HepG2 (cell line): ENCODE measurements around the gene CHD9. TPM values are rescaled to one million over a fixed set of nuclear protein-coding genes. Genes with fewer than 3 reads are reported as not detected.

Source experiments
- ATF7 ChIP-seq, 2 experiments: fragments of 450-650 bp in 1 of 2; sonication (generic) in 1 of 2; formaldehyde crosslinking in 1 of 2; IDR thresholded peaks; 2 replicates each; pipeline versions ENCODE4 v1.4.0 to v1.6.1; 2016 to 2020; ENCODE audit warnings: antibody characterized with exemption in 1 of 2, mild to moderate bottlenecking in 1 of 2, missing genetic modification reagents in 1 of 2
- DPF2 ChIP-seq: sonication (generic); formaldehyde crosslinking; IDR thresholded peaks from 2 replicates; pipeline ENCODE4 v1.4.0; 2020; ENCODE audit warnings: mild to moderate bottlenecking, low read depth, missing genetic modification reagents, borderline replicate concordance
- FOXK1 ChIP-seq: sonication (generic); formaldehyde crosslinking; IDR thresholded peaks from 2 replicates; pipeline ENCODE4 v1.4.0; 2020; ENCODE audit warnings: low read depth, missing genetic modification reagents, borderline replicate concordance
- HMGA1 ChIP-seq: sonication (generic); formaldehyde crosslinking; conservative IDR thresholded peaks from 2 replicates; pipeline ENCODE4 v1.4.0; 2020; ENCODE audit warnings: missing genetic modification reagents
- HNRNPLL ChIP-seq: fragments of 200-400 bp; formaldehyde crosslinking; IDR thresholded peaks from 2 replicates; pipeline ENCODE4 v1.6.1; 2017; ENCODE audit warnings: mild to moderate bottlenecking, low read depth, low read length; ENCODE audit not compliant: poor library complexity, severe bottlenecking
- NFKB2 ChIP-seq: sonication (generic); formaldehyde crosslinking; IDR thresholded peaks from 2 replicates; pipeline ENCODE4 v1.4.0; 2020; ENCODE audit warnings: missing genetic modification reagents, borderline replicate concordance
- TARDBP ChIP-seq: sonication (generic); formaldehyde crosslinking; IDR thresholded peaks from 2 replicates; pipeline ENCODE4 v1.8.0; 2022; ENCODE audit warnings: mild to moderate bottlenecking, missing genetic modification reagents
- THAP11 ChIP-seq: IDR thresholded peaks from 2 replicates; pipeline ENCODE4 v1.6.1; 2016; ENCODE audit warnings: missing biosample characterization, missing genetic modification reagents
- ZFP82 ChIP-seq: sonication (generic); formaldehyde crosslinking; IDR thresholded peaks from 2 replicates; pipeline ENCODE4 v1.5.1; 2020; ENCODE audit warnings: mild to moderate bottlenecking, missing genetic modification reagents, borderline replicate concordance
- ZMYM2 ChIP-seq: sonication (generic); formaldehyde crosslinking; IDR thresholded peaks from 2 replicates; pipeline ENCODE4 v1.8.0; 2022; ENCODE audit warnings: mild to moderate bottlenecking, missing genetic modification reagents
- ZNF496 ChIP-seq: sonication (generic); formaldehyde crosslinking; IDR thresholded peaks from 2 replicates; pipeline ENCODE4 v1.8.1; 2023; ENCODE audit warnings: mild to moderate bottlenecking, moderate library complexity, missing genetic modification reagents; ENCODE audit not compliant: insufficient replicate concordance
- ZNF644 ChIP-seq: IDR thresholded peaks from 2 replicates; pipeline ENCODE4 v1.6.1; 2016; ENCODE audit warnings: low read depth
- polyA plus RNA-seq, 8 experiments: library from polyadenylated mRNA; depleted of rRNA in 3 of 8; stranded (reverse) in 7 of 8; unstranded in 1 of 8; fragments of >200 nt; fragmentation: Illumina TruSeq in 4 of 8; extraction: Trizol in 4 of 8; gene quantifications; 2 replicates each; pipeline versions ENCODE4 v1.2.1 to v1.2.3, GENCODE V29; 2011 to 2016; ENCODE audit warnings: low read depth in 4 of 8, missing spikeins in 1 of 8, mixed read lengths in 1 of 8; ENCODE audit not compliant: insufficient read depth in 1 of 8
- total RNA-seq, 5 experiments: library from RNA; depleted of rRNA; stranded (reverse); fragments of >200 nt; fragmentation: Illumina TruSeq; extraction: Trizol; gene quantifications; 2 replicates each; pipeline ENCODE4 v1.2.3, GENCODE V29; 2016; ENCODE audit warnings: low read depth in 1 of 5
- TF ChIP-seq, protein P1 (sequence below): sonication (generic); formaldehyde crosslinking; IDR thresholded peaks from 2 replicates; pipeline ENCODE4 v1.4.0; 2020; ENCODE audit warnings: mild to moderate bottlenecking, low read depth, missing genetic modification reagents
- TF ChIP-seq, protein P2 (sequence below): IDR thresholded peaks from 2 replicates; pipeline ENCODE4 v1.6.1; 2016; ENCODE audit warnings: low read depth, borderline replicate concordance
- TF ChIP-seq, protein P3 (sequence below): sonication (generic); formaldehyde crosslinking; conservative IDR thresholded peaks from 2 replicates; pipeline ENCODE4 v1.4.0; 2020; ENCODE audit warnings: mild to moderate bottlenecking, missing genetic modification reagents, moderate library complexity
- TF ChIP-seq, protein P4 (sequence below): sonication (generic); formaldehyde crosslinking; IDR thresholded peaks from 2 replicates; pipeline ENCODE4 v1.8.1; 2023; ENCODE audit warnings: mild to moderate bottlenecking, missing genetic modification reagents, borderline replicate concordance
- TF ChIP-seq, protein P5 (sequence below): sonication (generic); formaldehyde crosslinking; IDR thresholded peaks from 2 replicates; pipeline ENCODE4 v1.5.0; 2020; ENCODE audit warnings: missing genetic modification reagents
- TF ChIP-seq, protein P6 (sequence below): sonication (generic); formaldehyde crosslinking; IDR thresholded peaks from 2 replicates; pipeline ENCODE4 v1.5.1; 2020; ENCODE audit warnings: missing genetic modification reagents, mild to moderate bottlenecking, borderline replicate concordance
- TF ChIP-seq, protein P7 (sequence below): sonication (generic); formaldehyde crosslinking; IDR thresholded peaks from 2 replicates; pipeline ENCODE4 v1.5.0; 2020; ENCODE audit warnings: missing genetic modification reagents

CHD9 gene
- total and polyA plus RNA-seq, 2 of the 13 experiments (the other 11 are each of a cell fraction or from before 2014, with no cell fraction given): 23.4 to 27.7 TPM

DNA sequence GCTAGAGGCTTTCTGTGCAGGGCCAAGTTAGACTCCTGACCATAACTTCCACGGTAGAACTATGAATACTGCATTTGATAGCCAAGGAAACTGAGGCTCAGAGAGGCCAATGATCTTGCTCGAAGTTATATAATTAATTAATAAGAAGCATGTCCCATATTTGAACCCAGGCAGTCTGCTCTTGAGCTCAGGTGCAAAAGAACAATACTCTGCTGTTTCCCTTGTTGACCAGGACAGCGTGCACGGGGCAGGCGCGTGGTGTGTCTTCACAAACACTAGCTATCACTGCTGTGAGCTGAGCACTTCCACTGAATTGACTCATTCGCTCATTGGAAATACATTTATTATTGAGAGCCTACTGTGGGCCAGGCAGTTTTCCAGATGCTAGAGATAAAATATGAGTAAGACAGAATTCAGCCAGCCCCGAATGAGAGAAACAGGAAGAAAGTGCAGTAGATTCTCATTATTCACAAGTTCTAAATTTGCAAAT lies 1.6 kb downstream of the CHD9 start (continued):
- TF ChIP-seq, protein P1, sequence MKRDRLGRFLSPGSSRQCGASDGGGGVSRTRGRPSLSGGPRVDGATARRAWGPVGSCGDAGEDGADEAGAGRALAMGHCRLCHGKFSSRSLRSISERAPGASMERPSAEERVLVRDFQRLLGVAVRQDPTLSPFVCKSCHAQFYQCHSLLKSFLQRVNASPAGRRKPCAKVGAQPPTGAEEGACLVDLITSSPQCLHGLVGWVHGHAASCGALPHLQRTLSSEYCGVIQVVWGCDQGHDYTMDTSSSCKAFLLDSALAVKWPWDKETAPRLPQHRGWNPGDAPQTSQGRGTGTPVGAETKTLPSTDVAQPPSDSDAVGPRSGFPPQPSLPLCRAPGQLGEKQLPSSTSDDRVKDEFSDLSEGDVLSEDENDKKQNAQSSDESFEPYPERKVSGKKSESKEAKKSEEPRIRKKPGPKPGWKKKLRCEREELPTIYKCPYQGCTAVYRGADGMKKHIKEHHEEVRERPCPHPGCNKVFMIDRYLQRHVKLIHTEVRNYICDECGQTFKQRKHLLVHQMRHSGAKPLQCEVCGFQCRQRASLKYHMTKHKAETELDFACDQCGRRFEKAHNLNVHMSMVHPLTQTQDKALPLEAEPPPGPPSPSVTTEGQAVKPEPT (CRISPR knock-in tag): no peak
- no peak for TF ChIP-seq ATF7 (IDR thresholded peaks at IDR 0.05)
- no peak for TF ChIP-seq ATF7 (CRISPR knock-in tag; IDR thresholded peaks at IDR 0.05)
- no peak for TF ChIP-seq HNRNPLL
- no peak for TF ChIP-seq THAP11 (CRISPR knock-in tag)
- no peak for TF ChIP-seq HMGA1 (CRISPR knock-in tag)
- TF ChIP-seq, protein P2, sequence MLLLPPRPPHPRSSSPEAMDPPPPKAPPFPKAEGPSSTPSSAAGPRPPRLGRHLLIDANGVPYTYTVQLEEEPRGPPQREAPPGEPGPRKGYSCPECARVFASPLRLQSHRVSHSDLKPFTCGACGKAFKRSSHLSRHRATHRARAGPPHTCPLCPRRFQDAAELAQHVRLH: no peak; the same call in 1 of the 2 replicates
- 0 out of 2 replicates have a peak, but pooled peaks have one; percentile 21 for TF ChIP-seq ZNF644 (CRISPR knock-in tag)
- no peak for TF ChIP-seq ZNF496 (CRISPR knock-in tag)
- TF ChIP-seq, protein P3, sequence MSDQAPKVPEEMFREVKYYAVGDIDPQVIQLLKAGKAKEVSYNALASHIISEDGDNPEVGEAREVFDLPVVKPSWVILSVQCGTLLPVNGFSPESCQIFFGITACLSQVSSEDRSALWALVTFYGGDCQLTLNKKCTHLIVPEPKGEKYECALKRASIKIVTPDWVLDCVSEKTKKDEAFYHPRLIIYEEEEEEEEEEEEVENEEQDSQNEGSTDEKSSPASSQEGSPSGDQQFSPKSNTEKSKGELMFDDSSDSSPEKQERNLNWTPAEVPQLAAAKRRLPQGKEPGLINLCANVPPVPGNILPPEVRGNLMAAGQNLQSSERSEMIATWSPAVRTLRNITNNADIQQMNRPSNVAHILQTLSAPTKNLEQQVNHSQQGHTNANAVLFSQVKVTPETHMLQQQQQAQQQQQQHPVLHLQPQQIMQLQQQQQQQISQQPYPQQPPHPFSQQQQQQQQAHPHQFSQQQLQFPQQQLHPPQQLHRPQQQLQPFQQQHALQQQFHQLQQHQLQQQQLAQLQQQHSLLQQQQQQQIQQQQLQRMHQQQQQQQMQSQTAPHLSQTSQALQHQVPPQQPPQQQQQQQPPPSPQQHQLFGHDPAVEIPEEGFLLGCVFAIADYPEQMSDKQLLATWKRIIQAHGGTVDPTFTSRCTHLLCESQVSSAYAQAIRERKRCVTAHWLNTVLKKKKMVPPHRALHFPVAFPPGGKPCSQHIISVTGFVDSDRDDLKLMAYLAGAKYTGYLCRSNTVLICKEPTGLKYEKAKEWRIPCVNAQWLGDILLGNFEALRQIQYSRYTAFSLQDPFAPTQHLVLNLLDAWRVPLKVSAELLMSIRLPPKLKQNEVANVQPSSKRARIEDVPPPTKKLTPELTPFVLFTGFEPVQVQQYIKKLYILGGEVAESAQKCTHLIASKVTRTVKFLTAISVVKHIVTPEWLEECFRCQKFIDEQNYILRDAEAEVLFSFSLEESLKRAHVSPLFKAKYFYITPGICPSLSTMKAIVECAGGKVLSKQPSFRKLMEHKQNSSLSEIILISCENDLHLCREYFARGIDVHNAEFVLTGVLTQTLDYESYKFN (CRISPR knock-in tag): peak; percentile 68
- TF ChIP-seq, protein P4, sequence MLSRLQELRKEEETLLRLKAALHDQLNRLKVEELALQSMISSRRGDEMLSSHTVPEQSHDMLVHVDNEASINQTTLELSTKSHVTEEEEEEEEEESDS (CRISPR knock-in tag): no peak
- TF ChIP-seq, protein P5, sequence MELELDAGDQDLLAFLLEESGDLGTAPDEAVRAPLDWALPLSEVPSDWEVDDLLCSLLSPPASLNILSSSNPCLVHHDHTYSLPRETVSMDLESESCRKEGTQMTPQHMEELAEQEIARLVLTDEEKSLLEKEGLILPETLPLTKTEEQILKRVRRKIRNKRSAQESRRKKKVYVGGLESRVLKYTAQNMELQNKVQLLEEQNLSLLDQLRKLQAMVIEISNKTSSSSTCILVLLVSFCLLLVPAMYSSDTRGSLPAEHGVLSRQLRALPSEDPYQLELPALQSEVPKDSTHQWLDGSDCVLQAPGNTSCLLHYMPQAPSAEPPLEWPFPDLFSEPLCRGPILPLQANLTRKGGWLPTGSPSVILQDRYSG: no peak
- no peak for TF ChIP-seq NFKB2 (CRISPR knock-in tag)
- TF ChIP-seq, protein P6, sequence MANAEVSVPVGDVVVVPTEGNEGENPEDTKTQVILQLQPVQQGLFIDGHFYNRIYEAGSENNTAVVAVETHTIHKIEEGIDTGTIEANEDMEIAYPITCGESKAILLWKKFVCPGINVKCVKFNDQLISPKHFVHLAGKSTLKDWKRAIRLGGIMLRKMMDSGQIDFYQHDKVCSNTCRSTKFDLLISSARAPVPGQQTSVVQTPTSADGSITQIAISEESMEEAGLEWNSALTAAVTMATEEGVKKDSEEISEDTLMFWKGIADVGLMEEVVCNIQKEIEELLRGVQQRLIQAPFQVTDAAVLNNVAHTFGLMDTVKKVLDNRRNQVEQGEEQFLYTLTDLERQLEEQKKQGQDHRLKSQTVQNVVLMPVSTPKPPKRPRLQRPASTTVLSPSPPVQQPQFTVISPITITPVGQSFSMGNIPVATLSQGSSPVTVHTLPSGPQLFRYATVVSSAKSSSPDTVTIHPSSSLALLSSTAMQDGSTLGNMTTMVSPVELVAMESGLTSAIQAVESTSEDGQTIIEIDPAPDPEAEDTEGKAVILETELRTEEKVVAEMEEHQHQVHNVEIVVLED (CRISPR knock-in tag): peak; percentile 44; the same call in 1 of the 2 replicates
- no peak for TF ChIP-seq ZMYM2
- TF ChIP-seq FOXK1 (CRISPR knock-in tag): peak; percentile 79; the same call in 1 of the 2 replicates
- no peak for TF ChIP-seq ZFP82
- TF ChIP-seq, protein P7, sequence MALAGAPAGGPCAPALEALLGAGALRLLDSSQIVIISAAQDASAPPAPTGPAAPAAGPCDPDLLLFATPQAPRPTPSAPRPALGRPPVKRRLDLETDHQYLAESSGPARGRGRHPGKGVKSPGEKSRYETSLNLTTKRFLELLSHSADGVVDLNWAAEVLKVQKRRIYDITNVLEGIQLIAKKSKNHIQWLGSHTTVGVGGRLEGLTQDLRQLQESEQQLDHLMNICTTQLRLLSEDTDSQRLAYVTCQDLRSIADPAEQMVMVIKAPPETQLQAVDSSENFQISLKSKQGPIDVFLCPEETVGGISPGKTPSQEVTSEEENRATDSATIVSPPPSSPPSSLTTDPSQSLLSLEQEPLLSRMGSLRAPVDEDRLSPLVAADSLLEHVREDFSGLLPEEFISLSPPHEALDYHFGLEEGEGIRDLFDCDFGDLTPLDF (CRISPR knock-in tag): no peak
- peak; percentile 39; the same call in 1 of the 2 replicates for TF ChIP-seq TARDBP
- TF ChIP-seq DPF2 (CRISPR knock-in tag): peak; percentile 60; the same call in 1 of the 2 replicates
